Ishikawa (cell line): ENCODE measurements around the gene TXNDC5.

Experiments
- CEBPB ChIP-seq: IDR thresholded peaks from 2 replicates; pipeline ENCODE4 v1.6.1; 2012
- CREB1 ChIP-seq: IDR thresholded peaks from 2 replicates; pipeline ENCODE4 v1.6.1; 2012; ENCODE audit warnings: low read depth
- EP300 ChIP-seq: IDR thresholded peaks from 2 replicates; pipeline ENCODE4 v1.6.1; 2012; ENCODE audit warnings: borderline replicate concordance
- FOXM1 ChIP-seq: IDR thresholded peaks from 2 replicates; pipeline ENCODE4 v1.6.1; 2012; ENCODE audit warnings: low read depth, borderline replicate concordance
- MAX ChIP-seq: IDR thresholded peaks from 2 replicates; pipeline ENCODE4 v1.6.1; 2012
- NFIC ChIP-seq: IDR thresholded peaks from 2 replicates; pipeline ENCODE4 v1.6.1; 2012
- RAD21 ChIP-seq: IDR thresholded peaks from 2 replicates; pipeline ENCODE4 v1.6.1; 2012; ENCODE audit warnings: low read depth
- TCF12 ChIP-seq: IDR thresholded peaks from 2 replicates; pipeline ENCODE4 v1.6.1; 2012; ENCODE audit warnings: low read depth
- USF1 ChIP-seq: IDR thresholded peaks from 2 replicates; pipeline ENCODE4 v1.6.1; 2012
- YY1 ChIP-seq: IDR thresholded peaks from 2 replicates; pipeline ENCODE4 v1.6.1; 2012; ENCODE audit warnings: low read depth
- TF ChIP-seq, protein P1 (sequence below): IDR thresholded peaks from 2 replicates; pipeline ENCODE4 v1.6.1; 2012; ENCODE audit warnings: low read depth, mild to moderate bottlenecking

GRCh38 chr6:7914311-7914710, 3.7 kb upstream of the TXNDC5 start:
- TF ChIP-seq FOXM1 (no peak), CREB1 (no peak), MAX (no peak), CEBPB (no peak), TCF12 (no peak), EP300 (no peak), RAD21 (no peak), USF1 (no peak), YY1 (no peak), NFIC (no peak)
- TF ChIP-seq, protein P1, sequence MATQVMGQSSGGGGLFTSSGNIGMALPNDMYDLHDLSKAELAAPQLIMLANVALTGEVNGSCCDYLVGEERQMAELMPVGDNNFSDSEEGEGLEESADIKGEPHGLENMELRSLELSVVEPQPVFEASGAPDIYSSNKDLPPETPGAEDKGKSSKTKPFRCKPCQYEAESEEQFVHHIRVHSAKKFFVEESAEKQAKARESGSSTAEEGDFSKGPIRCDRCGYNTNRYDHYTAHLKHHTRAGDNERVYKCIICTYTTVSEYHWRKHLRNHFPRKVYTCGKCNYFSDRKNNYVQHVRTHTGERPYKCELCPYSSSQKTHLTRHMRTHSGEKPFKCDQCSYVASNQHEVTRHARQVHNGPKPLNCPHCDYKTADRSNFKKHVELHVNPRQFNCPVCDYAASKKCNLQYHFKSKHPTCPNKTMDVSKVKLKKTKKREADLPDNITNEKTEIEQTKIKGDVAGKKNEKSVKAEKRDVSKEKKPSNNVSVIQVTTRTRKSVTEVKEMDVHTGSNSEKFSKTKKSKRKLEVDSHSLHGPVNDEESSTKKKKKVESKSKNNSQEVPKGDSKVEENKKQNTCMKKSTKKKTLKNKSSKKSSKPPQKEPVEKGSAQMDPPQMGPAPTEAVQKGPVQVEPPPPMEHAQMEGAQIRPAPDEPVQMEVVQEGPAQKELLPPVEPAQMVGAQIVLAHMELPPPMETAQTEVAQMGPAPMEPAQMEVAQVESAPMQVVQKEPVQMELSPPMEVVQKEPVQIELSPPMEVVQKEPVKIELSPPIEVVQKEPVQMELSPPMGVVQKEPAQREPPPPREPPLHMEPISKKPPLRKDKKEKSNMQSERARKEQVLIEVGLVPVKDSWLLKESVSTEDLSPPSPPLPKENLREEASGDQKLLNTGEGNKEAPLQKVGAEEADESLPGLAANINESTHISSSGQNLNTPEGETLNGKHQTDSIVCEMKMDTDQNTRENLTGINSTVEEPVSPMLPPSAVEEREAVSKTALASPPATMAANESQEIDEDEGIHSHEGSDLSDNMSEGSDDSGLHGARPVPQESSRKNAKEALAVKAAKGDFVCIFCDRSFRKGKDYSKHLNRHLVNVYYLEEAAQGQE = no peak
